ENCODE results near the gene CYLD.
A peak's percentile ranks its signal among the peaks of the same experiment; 100 is the strongest.

The CYLD gene

DNA sequence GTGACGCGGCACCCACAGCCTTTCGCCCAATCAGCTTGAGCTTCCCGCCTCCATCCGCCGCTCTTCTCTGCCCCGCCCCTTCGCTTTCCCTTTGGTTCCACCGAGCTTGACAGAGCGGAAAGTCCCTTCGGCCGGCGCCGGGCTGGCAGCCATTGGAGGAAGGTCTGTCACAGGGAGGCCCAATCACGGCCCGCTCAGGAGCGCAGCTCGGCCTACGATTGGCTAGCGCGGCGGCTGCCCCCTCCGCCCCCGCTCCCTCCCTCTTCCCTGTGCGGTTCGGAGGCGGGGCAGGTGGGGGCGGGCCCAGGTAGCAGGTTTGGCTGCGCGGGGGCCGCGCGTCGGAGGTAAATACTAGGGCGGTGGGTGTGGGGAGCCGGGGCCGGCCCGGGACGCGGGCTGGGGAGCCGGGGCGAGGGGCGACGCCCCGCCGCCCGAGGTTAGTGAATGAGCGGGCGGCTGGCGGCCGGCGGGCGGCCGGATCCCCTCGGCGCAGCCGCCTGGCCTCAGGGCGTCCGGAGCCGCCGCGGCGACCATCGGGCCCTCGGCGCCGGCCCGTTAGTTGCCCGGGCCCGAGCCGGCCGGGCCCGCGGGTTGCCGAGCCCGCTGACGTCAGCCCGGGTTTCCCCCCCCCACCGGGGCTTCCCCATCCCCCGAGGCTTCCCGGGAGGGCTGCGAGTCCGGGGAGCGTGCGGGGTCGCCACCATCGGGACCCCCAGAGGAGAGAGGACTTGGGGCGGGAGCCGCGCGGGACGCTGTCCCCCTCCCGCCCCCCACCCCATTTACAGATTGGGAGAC is at the start of gene CYLD:
TSS of gene CYLD (plus strand) at position 306 of the 795 bp plus-strand sequence. CDS start 7,613 bp downstream, outside the sequence.
- DNase-seq (ENCODE audit: low spot score): peak; percentile 98

DNA sequence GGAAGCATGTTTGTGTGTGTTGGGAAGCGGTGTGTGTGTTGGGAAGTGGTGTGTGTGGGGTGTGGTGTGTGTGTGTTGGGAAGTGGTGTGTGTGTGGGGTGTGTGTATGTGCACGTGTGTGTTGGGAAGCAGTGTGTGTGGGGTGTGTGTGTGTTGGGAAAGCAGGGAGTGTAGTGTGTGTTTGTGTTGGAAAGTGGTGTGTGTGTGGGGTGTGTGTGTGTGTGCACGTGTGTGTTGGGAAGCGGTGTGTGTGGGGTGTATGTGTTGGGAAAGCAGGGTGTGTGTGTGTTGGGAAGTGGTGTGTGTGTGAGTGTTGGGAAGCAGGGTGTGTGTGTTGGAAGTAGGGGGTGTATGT is 49.3 kb upstream of the CYLD start:
- no peak for DNase-seq (ENCODE audit: low spot score)

DNA sequence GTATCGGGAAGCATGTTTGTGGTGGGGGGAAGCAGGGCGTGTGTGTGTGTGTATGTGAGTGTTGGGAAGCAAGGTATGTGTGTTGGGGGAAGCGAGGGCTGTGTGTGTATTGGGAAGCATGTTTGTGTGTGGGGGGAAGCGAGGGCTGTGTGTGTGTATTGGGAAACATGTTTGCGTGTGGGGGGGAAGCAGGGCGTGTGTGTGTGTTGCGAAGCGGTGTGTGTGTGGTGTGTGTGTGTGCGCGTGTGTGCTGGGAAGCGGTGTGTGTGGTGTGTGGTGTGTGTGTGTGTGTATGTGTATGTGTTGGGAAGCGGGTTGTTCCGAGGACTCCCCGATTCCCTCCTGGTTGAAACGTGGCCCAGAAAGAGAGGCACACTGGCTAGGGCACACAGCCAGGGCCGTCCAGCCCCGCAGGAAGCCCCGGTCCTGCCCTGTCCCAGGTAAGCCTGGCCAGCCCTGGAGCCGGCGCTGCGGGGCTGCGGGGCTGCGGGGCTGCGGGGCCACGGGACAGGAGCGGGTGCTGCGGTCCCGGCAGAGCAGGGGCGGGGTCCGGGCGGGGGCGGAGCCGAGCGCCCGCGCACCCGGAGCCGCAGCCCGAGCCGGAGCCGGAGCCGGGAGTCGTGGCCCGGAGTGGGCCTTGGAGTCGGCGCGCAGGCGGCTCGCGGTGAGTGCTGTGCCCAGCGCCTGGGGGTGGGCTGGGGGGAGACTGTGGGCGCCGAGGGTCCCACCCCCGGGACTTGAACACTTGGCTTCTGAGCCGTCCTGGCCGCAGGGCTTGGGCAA is 48.7 kb upstream of the CYLD start, which contains the start of gene NOD2:
TSS of gene NOD2 (plus strand) at position 608 of the 783 bp plus-strand sequence. CDS start 5,890 bp downstream, outside the sequence.
- DNase-seq (ENCODE audit: low spot score): peak; percentile 67

DNA sequence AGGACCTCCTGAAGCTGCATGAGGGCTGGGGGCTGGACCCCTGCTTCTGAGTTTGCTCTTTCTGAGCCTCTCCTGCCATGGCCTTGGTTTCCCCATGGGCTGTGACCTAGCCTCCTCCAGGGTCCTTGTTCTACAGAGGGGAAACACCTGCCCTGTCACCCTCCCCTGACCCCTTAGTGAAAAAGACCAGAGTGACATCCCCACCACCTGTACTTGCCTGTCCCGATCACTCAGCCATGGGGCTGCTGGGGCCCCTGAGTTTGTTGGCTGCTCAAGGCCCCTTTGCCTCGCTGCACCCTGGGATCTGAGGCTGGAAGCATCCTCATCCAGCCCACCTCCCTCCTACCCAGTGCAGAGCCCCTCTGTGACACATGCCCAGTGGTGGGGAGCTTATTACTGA is 47.7 kb upstream of the CYLD start:
- DNase-seq (ENCODE audit: low spot score): no peak

DNA sequence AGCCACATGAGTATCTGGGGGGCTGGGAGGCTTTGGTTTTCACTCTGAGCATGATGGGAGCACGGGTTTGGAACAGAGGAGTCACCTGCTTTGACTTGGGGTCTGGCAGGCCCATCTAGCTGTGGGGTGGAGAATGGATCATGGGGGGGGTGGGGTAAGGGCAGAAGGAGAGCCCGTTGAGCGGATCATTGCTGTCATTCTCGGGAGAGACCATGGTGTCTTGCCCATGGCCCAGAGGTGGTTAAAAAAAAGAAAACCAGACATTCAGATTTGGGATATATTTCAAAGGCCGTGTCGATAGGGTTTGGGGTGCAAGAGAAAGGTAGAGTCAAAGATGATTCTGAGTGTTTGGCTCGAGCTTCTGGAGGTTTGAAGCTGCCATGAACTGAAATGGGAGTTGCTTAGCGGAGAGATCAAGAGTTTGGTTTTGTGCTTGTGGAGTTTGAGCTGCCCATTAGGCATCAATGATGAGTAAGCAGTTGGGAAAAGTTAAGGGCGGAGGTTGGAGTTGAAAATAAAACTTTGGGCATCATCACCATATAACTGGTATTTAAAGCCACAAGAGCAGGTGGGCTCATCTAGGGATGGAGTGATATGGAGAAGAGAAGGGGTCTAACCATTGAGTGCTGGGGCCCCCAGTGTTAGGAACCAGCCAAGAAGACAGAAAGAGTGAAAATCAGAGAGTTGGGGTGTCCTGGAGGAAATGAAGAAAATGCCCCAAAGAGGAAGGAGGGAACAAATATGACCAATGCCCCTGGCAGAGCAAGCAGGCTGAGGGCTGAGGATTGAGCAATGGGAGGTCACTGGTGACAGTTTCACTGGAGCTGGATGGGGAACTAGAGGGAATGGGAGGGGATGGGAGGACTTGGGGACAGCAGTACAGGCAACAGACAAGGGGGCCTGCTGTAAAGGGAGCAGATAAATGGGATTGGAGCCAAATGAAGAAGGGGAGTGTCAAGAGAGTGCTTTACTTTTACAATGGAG is 46.6 kb upstream of the CYLD start:
- DNase-seq (ENCODE audit: low spot score): no peak

DNA sequence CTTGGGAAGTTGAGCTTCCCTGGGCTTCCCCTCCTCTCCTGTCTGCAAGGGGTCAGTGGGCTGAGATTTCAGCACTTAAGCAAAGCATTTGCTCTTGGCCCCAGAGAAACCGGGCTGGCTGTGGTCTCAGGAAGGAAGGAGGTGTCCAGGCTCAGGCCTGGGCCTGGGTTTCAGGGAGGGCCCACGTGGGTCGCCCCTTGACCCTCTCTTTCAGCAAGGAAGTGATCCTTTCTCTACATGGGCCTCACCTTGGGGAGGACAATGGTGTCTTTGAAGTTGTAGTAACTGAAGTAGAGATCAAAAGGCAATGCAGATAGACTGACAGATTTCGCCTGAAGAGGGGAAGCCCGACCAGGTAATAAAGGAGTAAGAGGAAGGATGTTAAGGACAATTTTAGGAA is 45.8 kb upstream of the CYLD start:
- no peak for DNase-seq (ENCODE audit: low spot score)

DNA sequence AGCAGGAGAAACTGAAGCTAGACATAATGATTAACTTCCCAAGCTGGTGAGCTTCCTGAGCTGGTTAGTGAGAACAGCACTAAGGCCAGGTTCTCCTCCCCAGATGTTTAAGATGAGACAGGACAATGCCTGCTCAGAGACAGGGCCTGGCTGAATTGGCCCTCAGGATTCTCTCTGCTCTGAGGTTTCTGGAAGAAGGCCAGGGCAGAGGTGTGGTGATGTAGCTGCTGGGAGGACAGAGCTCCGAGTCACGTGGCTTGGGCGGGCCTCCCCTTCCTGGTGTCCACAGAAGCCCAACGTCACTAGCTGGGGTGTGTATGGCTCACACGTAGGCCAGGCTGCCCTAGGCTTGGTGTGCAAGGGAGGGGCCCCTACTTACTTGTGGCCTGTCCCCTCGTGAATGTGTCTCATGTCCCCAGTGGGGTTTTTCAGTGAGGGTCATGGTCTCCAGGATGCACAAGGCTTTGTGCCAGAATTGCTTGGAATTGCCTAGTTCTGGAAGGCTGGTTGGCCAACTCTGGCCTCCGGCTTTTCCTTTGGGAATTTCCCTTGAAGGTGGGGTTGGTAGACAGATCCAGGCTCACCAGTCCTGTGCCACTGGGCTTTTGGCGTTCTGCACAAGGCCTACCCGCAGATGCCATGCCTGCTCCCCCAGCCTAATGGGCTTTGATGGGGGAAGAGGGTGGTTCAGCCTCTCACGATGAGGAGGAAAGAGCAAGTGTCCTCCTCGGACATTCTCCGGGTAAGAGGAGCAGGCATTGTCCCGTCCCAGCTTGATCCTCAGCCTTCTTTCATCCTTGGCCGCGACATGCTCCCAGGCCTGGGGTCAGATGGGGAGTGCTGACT is 45.1 kb upstream of the CYLD start:
- DNase-seq (ENCODE audit: low spot score): no peak

DNA sequence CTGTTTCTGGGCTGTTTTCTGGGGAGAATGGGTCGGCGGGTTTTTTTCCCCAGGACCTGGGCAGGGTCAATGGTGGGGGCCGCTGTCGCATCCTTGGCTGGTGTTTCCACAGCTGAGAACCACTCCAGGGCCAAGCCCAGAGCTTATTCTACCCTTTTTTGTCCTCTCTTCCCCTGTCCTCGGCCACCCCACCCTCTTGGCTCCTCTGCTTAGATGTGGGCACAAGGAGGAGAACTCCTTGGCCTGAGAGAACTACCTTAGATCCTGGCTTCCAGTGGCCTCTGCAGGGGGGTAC is 44.5 kb upstream of the CYLD start:
- DNase-seq (ENCODE audit: low spot score): no peak

DNA sequence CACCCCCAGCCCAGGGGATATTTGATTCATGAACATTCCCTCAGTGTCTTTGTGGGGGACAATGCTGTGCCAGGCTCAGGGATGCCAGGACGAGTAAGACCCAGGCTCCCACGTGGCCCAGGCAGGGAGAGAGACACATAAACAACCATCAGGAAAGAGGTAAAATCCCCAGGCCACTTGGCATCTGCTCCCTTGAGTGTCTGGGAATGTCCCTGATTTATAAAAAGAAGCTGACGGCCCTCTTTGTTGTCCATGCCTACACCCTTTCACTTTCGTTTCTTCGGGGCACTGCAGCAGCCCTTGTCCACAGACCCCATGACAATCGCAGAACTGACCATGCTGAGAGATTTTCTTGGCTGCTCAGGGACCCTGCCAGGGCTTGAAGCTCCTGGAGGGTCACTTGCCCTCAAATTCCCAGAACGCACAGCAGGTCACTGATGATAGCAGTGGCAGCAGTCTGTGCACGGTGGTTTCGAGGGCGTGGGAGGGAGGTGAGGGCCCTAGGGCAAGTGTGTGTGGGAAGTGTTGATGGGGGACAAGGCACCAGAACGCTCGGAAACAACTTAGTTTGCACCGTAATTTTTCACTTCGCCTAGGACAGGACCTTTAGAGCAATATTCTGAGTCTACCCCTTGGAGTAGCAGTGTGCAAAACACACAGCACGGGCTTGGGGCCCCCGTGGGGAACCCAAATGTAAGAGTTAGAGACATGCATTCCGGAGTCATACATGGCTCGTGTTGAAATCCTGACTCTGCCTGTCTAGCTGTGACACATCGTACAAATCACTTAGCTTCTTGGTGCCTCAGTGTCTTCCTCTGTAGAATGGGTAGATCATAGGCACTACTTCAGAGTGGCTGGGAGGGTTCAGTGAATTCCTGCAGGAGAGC is 43.8 kb upstream of the CYLD start:
- DNase-seq (ENCODE audit: low spot score): no peak

DNA sequence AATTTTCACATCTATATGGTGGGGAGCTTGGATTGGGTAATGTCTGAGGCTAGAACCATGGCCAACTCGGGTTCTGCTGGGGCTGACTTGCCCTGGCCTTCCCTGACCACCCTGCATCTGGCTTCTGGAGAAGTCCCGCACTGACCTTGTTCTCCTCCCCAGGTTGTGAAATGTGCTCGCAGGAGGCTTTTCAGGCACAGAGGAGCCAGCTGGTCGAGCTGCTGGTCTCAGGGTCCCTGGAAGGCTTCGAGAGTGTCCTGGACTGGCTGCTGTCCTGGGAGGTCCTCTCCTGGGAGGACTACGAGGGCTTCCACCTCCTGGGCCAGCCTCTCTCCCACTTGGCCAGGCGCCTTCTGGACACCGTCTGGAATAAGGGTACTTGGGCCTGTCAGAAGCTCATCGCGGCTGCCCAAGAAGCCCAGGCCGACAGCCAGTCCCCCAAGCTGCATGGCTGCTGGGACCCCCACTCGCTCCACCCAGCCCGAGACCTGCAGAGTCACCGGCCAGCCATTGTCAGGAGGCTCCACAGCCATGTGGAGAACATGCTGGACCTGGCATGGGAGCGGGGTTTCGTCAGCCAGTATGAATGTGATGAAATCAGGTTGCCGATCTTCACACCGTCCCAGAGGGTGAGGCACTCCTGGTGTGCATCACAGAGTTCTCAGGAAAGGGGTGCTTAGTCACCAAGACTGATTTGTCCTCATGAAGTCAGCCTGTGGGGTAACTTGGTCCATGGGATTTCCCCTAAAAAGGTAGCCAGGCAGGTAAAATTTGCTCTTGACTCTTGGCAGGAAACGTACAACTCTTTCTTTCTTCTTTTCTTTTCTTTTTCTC is 42.3 kb upstream of the CYLD start:
- DNase-seq (ENCODE audit: low spot score): no peak

DNA sequence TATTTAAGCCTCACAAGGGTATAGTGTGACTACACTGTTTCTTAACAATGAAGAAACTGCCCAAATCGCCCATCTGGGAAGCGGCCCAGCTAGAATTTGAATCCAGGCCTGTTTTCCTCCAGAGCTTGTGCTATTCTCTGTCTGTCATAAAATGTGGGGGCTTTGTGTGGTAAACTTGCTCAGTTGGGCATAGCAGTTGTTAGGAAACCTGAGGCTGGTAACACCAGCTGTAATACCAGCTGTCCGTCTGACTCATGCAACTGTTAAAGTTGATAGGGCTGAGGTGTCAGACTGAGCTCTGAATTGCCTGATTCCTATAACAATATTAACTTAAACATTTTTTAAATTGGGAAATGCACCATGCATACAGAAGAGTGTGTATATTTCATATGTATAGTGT is 39.2 kb upstream of the CYLD start:
- no peak for DNase-seq (ENCODE audit: low spot score)

DNA sequence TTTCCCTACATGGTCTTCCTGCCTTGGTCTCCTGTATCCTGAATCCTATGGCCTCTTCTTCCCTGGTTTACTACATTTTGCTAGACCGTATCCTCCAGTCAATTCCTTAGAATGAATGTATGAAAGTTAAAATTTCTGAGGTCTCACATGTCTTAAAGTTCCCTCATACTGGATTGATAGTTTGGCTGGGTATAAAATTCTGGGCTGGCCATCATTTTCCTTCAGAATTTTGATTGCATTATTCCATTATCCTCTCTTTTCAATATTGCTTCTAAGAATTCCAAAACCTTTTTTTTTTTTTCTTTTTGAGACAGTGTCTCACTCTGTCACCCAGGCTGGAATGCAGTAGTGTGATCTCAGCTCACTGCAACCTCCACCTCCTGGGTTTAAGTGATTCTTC is 37.6 kb upstream of the CYLD start:
- DNase-seq (ENCODE audit: low spot score): no peak

DNA sequence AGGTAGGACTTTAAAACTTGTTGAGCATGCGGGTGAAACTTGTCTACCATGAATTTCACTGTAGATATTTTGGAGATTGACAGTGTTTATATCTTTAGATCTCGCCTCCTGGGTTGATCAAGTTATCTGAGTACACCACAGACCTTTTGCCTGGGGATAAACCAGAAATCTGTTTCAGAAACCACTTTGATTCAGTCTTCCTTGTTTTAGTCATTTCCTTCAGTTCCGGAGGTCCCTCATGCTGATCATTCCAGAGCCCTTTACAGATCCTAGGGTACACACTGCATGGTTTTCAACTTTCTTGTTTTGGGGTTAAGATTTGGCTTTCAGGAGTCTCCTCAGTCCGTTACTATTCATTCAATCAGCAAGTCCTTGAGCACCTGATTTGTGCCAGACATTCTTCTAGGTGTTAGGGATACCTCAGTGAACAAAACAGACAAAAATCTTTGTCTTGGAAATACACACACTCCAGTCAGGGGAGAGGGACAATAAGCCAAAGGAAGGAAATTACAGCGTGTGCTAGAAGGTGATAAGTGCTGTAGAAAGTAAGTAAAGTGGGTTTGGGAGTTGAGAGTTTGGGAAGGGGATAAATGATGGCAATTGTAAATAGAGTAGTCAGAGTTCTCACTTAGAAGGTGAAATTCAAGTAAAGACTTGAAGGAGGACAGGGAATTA is 36.3 kb upstream of the CYLD start:
- no peak for DNase-seq (ENCODE audit: low spot score)

DNA sequence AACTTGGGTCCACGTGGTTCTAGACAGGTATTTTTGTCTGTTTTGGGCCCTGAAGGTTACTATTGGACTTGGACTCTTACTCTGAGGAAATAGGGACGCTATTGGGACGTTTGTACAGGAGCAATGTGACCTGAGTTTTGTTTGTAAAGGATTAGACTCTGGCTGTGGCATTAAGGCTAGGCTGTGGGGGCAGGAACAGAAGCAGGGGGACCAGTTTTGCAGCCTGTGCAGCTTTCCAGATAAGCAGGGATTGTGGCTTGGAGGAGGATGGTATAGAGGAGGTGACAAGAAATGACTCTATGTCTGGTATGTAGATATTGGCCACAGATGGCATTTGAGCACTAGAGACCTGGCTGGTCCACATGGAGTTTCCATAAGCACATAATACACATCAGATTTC is 35.6 kb upstream of the CYLD start:
- DNase-seq (ENCODE audit: low spot score): no peak

DNA sequence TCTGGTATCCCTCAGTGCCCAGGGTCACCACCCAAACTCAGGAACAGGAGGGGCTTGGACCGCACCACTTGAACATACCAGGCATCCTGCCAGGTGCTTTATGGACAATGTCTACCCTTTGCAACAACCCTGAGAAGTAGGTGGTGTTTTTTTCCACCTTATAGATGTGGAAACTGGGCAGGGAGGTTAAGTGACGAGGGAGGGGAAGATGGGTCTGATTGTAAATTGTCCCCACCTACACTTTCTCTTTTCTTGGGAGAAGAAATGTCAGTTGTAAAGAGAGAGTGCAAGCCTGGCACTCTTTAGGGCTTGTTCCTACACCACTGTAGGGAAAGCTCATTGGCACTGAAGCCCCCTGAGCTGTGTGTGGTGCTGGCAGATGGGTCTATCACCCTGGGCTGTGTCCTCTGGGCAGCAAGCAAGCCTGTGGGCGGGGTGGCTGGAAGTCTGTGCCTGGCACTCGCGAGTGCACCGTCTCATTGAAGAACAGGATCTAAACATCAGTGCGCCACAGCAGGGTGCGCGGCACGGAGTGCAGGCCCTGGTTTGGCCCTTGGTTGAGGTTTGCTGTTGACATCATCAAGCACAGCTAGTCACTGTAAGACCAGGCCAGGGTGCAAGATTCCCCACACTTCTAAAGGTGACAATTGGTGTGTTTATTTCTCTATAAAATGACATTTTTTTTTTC is 33.4 kb upstream of the CYLD start:
- no peak for DNase-seq (ENCODE audit: low spot score)

DNA sequence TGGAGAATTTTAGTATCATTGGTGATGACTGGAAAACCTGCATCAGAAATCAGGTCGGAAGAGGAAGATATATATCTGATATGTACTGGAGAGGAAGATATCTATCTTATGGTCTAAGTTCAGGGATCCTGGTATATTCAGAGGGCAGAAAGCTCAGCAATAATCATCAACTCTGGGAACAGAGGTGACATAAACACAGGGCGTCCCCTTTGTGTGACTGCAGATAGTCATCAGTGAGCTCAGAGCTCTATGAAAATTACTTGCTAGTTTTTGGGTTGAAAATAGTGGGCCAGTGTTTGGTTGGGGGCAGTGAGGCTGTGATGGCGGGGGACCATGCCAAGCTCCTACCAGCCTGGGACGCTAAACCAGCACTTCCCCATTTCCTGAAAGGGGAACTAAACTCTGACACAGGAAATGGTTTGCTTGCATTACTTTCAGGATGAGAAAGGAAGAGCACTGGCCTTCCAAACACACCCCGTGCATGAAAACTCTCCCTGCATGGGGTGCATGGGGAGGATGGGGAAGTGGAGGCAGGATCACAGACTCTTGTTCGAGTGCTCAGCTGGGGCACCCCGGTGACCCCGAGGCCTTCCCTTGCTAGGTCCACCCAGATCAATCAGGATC is 32.7 kb upstream of the CYLD start:
- DNase-seq (ENCODE audit: low spot score): no peak

DNA sequence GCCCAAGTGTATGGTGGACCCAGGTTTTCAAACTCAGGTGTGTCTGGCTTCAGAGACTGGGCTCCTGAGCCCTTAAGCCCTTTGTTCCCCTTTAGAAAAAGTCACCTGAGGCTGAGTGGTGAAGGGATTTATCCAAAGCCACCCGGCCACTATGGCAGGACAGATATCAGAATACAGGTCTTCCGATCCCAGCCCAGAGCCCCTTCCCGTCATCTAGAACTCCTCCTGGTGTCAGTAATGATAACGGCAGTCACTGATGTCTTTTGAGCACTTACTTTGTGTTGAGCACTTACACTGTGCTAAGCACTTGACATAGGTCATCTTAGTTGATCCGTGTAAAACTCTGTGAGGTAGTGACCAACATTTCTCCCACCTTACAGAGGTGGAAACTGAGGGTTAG is 31.9 kb upstream of the CYLD start:
- DNase-seq (ENCODE audit: low spot score): no peak

DNA sequence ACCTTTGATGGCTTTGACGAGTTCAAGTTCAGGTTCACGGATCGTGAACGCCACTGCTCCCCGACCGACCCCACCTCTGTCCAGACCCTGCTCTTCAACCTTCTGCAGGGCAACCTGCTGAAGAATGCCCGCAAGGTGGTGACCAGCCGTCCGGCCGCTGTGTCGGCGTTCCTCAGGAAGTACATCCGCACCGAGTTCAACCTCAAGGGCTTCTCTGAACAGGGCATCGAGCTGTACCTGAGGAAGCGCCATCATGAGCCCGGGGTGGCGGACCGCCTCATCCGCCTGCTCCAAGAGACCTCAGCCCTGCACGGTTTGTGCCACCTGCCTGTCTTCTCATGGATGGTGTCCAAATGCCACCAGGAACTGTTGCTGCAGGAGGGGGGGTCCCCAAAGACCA is 30.8 kb upstream of the CYLD start:
- no peak for DNase-seq (ENCODE audit: low spot score)
